ENCODE results near the gene CACHD1.

DNA sequence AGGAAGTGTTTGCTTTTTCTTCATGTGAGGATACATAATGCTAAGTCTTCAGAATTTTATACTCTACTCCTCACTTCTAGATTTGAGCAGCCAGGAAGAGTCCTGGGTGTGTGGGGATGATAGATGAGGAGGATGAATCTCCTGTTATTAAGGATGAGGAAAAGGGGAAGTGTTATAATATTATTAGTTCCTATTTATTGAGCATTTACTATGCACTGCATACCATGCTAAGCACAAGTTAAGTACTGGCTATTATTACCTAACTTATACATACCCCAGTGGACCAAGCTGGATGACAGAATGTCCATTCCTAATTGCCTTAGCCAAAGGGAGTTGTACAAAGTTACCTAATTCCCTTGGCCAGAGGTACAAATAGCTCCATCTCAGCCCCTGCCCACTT, 19.8 kb downstream of the CACHD1 start:
- TF ChIP-seq, protein P1, sequence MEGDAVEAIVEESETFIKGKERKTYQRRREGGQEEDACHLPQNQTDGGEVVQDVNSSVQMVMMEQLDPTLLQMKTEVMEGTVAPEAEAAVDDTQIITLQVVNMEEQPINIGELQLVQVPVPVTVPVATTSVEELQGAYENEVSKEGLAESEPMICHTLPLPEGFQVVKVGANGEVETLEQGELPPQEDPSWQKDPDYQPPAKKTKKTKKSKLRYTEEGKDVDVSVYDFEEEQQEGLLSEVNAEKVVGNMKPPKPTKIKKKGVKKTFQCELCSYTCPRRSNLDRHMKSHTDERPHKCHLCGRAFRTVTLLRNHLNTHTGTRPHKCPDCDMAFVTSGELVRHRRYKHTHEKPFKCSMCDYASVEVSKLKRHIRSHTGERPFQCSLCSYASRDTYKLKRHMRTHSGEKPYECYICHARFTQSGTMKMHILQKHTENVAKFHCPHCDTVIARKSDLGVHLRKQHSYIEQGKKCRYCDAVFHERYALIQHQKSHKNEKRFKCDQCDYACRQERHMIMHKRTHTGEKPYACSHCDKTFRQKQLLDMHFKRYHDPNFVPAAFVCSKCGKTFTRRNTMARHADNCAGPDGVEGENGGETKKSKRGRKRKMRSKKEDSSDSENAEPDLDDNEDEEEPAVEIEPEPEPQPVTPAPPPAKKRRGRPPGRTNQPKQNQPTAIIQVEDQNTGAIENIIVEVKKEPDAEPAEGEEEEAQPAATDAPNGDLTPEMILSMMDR (IDR thresholded peaks at IDR 0.05 in 4 of 5, conservative IDR thresholded peaks at IDR 0.05 in 1 of 5), result no peak
- no peak for TF ChIP-seq POLR2A (IDR thresholded peaks at IDR 0.05)

All from gastrocnemius medialis (tissue), 4 donors.